GM03348 (cell line): Measurements from ENCODE around the gene CT55.
"Not testable (repeated sequence)": the region's sequence is repeated elsewhere in the genome, so short reads cannot be mapped to it uniquely, and the experiment has no call there.

Experiments used
- DNase-seq: peaks from one replicate; pipeline ENCODE4 v3.0.0; 2012; ENCODE audit warnings: low spot score

The CT55 gene

GRCh38 chrX:135170877-135171519 is at the start of gene CT55:
Gene CT55 (minus strand): TSS chrX:135171398. CDS start chrX:135171171, 227 bp downstream.
- no peak for DNase-seq

- DNase-seq: no peak
Observed at GRCh38 chrX:135213200-135213844, 42.1 kb upstream of the CT55 start.

- not testable (repeated sequence) for DNase-seq
Observed at GRCh38 chrX:135206427-135206826, 35.2 kb upstream of the CT55 start.

GRCh38 chrX:135200297-135200696 is 29.1 kb upstream of the CT55 start:
- no peak for DNase-seq

- no peak for DNase-seq
Observed at GRCh38 chrX:135194684-135195083, 23.5 kb upstream of the CT55 start.

GRCh38 chrX:135193740-135194139 is 22.5 kb upstream of the CT55 start:
- DNase-seq: no peak

- DNase-seq: no peak
Observed at GRCh38 chrX:135191838-135192237, 20.6 kb upstream of the CT55 start.

- DNase-seq: peak; percentile 56
Observed at GRCh38 chrX:135185795-135186443, 14.7 kb upstream of the CT55 start.

GRCh38 chrX:135178636-135179035 is 7.4 kb upstream of the CT55 start:
- DNase-seq: no peak

- no peak for DNase-seq
Observed at GRCh38 chrX:135170468-135170867, 730 bp downstream of the CT55 start.

GRCh38 chrX:135169534-135169933 is 1.7 kb downstream of the CT55 start:
- DNase-seq: not testable (repeated sequence)

GRCh38 chrX:135168486-135168885 is 2.7 kb downstream of the CT55 start:
- DNase-seq: no peak

- DNase-seq: not testable (repeated sequence)
Observed at GRCh38 chrX:135154688-135155087, 16.5 kb downstream of the CT55 start.

GRCh38 chrX:135126145-135126544 is 45.1 kb downstream of the CT55 start:
- DNase-seq: not testable (repeated sequence)

GRCh38 chrX:135120056-135120576 is 51.1 kb downstream of the CT55 start, which contains the start of gene ETDB:
Gene ETDB (minus strand): TSS chrX:135120526. CDS start chrX:135119261, 1,265 bp downstream.
- DNase-seq: not testable (repeated sequence)

GRCh38 chrX:135116064-135116463 is 55.1 kb downstream of the CT55 start:
- DNase-seq: not testable (repeated sequence)

- DNase-seq: no peak
Observed at GRCh38 chrX:135114392-135114791, 56.8 kb downstream of the CT55 start.

- no peak for DNase-seq
Observed at GRCh38 chrX:135112743-135113142, 58.5 kb downstream of the CT55 start.

- DNase-seq: no peak
Observed at GRCh38 chrX:135112096-135112729, 59.0 kb downstream of the CT55 start.

- no peak for DNase-seq
Observed at GRCh38 chrX:135109554-135109953, 61.6 kb downstream of the CT55 start.
